ENCODE measurements around the gene RBFOX1. TPM values are rescaled to one million over a fixed set of nuclear protein-coding genes. Genes with fewer than 3 reads are reported as not detected.

The RBFOX1 gene
- total RNA-seq, 1 donor from 2014 or later = not detected

DNA sequence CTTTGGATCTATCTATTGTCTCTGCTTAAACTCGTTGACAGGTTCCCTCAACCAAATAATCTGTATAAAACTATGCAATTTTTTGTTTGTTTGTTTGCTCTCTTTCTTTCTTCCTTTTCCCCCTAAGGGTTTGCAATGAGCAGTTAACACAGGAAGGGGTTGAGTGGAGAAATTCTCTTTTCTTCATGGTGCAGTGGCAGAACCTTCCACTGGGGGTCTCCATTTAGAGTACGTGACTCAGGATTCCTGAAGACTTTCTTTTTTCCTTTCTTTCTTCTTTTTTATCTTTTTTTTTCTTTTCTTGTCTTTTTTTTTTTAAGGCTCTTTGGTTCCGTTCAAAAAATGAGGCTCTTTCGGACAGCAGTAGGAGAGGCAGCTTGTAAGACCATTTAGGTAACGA lies 19.5 kb upstream of the RBFOX1 start:
- TF ChIP-seq, protein P1, sequence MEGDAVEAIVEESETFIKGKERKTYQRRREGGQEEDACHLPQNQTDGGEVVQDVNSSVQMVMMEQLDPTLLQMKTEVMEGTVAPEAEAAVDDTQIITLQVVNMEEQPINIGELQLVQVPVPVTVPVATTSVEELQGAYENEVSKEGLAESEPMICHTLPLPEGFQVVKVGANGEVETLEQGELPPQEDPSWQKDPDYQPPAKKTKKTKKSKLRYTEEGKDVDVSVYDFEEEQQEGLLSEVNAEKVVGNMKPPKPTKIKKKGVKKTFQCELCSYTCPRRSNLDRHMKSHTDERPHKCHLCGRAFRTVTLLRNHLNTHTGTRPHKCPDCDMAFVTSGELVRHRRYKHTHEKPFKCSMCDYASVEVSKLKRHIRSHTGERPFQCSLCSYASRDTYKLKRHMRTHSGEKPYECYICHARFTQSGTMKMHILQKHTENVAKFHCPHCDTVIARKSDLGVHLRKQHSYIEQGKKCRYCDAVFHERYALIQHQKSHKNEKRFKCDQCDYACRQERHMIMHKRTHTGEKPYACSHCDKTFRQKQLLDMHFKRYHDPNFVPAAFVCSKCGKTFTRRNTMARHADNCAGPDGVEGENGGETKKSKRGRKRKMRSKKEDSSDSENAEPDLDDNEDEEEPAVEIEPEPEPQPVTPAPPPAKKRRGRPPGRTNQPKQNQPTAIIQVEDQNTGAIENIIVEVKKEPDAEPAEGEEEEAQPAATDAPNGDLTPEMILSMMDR (IDR thresholded peaks at IDR 0.05) = peak; percentile 59
- no peaks in the 10 kb centered on the region for H3K9me3 Mint-ChIP-seq (ENCODE audit: low read depth)
- H3K27ac Mint-ChIP-seq (ENCODE audit: unreplicated experiment) = no peak overlapping the region
- H3K4me3 Mint-ChIP-seq (ENCODE audit: unreplicated experiment) = no peak overlapping the region
- no peak for DNase-seq (ENCODE audit: low spot score)
- H3K27me3 Mint-ChIP-seq (ENCODE audit: low read depth) = no peaks in the 10 kb centered on the region
- no peaks in the 10 kb centered on the region for H3K36me3 Mint-ChIP-seq (ENCODE audit: low read depth)
- H3K4me1 Mint-ChIP-seq (ENCODE audit: low read depth) = no peaks in the 10 kb centered on the region

DNA sequence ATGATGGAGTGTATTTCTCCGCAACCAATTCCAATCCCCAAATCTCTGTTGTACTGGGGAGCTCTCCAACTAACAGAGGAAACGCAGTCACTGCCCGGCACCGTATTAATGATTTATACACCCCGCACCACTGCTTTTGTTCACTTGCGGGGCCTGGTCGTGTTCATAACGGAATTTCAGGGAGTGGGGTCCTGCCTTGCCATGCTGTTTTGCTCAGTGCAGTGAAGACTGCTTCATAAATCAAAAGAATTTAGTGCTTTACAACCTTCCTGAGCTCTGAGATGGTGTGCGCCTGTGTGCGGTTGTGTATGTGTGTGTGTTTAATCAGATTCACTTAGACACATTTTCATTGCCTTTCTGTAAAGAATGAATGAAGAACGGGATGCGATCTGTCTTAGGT lies 18.5 kb upstream of the RBFOX1 start:
- TF ChIP-seq, protein P1 (IDR thresholded peaks at IDR 0.05) = no peak
- Mint-ChIP-seq H3K4me3 (ENCODE audit: unreplicated experiment) (no peak overlapping the region), H3K9me3 (ENCODE audit: low read depth) (peaks cover 3% of the 10 kb centered on the region), H3K27me3 (ENCODE audit: low read depth) (no peaks in the 10 kb centered on the region), H3K27ac (ENCODE audit: unreplicated experiment) (no peak overlapping the region), H3K4me1 (ENCODE audit: low read depth) (no peaks in the 10 kb centered on the region), H3K36me3 (ENCODE audit: low read depth) (no peaks in the 10 kb centered on the region)
- DNase-seq (ENCODE audit: low spot score) = no peak

DNA sequence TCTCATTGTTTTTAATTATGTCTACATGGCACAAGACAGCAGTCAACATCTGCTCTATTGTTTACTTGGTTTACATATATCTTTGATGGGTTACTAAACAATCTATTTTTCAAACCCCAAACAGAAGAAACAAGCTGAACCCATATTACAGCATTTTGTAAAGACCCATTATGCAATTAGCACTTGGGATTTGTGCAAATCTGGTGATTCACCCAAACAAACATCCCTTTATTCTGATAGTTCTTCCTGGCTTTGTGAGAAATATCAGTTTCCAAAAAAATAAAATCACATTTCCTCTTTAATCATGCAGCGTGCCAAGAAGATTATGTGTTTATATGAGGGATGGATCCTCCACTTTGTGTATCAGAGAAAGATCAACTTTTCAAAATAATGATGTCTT lies 16.8 kb upstream of the RBFOX1 start:
- H3K9me3 Mint-ChIP-seq (ENCODE audit: low read depth) = peaks cover 13% of the 10 kb centered on the region
- no peaks in the 10 kb centered on the region for H3K27me3 Mint-ChIP-seq (ENCODE audit: low read depth)
- no peaks in the 10 kb centered on the region for H3K4me1 Mint-ChIP-seq (ENCODE audit: low read depth)
- TF ChIP-seq, protein P1 (IDR thresholded peaks at IDR 0.05) = no peak
- no peaks in the 10 kb centered on the region for H3K36me3 Mint-ChIP-seq (ENCODE audit: low read depth)
- DNase-seq (ENCODE audit: low spot score) = no peak
- no peak overlapping the region for H3K4me3 Mint-ChIP-seq (ENCODE audit: unreplicated experiment)
- no peak overlapping the region for H3K27ac Mint-ChIP-seq (ENCODE audit: unreplicated experiment)

DNA sequence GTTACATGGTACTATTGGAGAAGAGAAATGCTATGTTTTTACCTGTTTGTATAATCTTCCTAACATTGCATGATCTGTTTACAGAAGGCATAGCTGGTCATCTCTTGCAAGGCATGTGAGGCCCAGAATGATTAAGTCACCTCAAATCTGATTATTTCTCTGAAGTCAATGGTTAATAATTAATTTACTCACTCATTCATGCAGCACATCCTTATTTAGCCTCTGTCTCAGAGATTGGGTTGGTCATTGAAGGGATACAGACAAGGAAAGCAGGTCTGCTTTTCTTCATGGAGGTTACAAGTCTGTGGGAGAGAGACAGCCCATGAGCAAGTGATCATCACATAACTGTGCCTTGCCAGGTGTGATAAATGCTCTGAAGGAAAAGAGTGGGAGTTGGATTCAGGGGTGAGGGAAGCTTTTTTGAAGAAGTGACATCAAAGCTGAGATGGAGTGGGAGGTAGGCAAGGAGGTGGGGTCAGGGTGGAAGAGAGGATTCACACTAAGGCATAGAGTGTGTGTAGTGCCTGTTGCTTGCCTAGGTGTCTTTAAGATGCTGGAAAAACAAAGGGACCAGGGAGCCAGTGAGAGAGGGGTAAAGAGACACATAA lies 16.3 kb upstream of the RBFOX1 start:
- no peaks in the 10 kb centered on the region for H3K4me1 Mint-ChIP-seq (ENCODE audit: low read depth)
- H3K36me3 Mint-ChIP-seq (ENCODE audit: low read depth) = no peaks in the 10 kb centered on the region
- TF ChIP-seq, protein P1 (IDR thresholded peaks at IDR 0.05) = no peak
- no peak overlapping the region for H3K4me3 Mint-ChIP-seq (ENCODE audit: unreplicated experiment)
- peaks cover 13% of the 10 kb centered on the region for H3K9me3 Mint-ChIP-seq (ENCODE audit: low read depth)
- DNase-seq (ENCODE audit: low spot score) = no peak
- no peaks in the 10 kb centered on the region for H3K27me3 Mint-ChIP-seq (ENCODE audit: low read depth)
- no peak overlapping the region for H3K27ac Mint-ChIP-seq (ENCODE audit: unreplicated experiment)

DNA sequence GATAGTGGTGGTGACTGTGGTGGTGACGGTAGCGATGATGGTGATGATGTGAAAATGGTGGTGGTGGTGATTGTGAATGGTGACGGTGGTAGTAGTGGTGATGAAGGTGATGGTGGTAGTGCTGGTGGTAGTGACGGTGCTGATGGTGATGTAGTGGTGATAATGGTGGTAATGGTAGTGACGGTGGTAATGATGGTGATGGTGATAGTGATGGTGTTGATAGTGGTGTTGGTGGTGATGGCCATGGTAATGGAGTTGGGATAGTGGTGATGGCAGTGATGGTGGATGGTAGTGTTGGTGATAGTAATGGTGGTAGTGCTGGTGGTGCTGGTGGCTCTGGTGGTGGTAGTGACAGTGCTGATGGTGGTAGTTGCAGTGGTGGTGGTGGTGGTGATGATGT lies 14.7 kb upstream of the RBFOX1 start:
- TF ChIP-seq, protein P1 (IDR thresholded peaks at IDR 0.05) = no peak
- no peaks in the 10 kb centered on the region for H3K27me3 Mint-ChIP-seq (ENCODE audit: low read depth)
- no peak overlapping the region for H3K27ac Mint-ChIP-seq (ENCODE audit: unreplicated experiment)
- H3K9me3 Mint-ChIP-seq (ENCODE audit: low read depth) = peaks cover 16% of the 10 kb centered on the region
- H3K4me1 Mint-ChIP-seq (ENCODE audit: low read depth) = no peaks in the 10 kb centered on the region
- H3K36me3 Mint-ChIP-seq (ENCODE audit: low read depth) = no peaks in the 10 kb centered on the region
- no peak overlapping the region for H3K4me3 Mint-ChIP-seq (ENCODE audit: unreplicated experiment)
- no peak for DNase-seq (ENCODE audit: low spot score)

All from chondrocyte (in vitro differentiated cells).